HepG2 (cell line): Measurements from ENCODE around the gene SPATA33. TPM values are rescaled to one million over a fixed set of nuclear protein-coding genes. Genes with fewer than 3 reads are reported as not detected.

Experiments
- EEA1 ChIP-seq: sonication (generic); formaldehyde crosslinking; IDR thresholded peaks from 2 replicates; pipeline ENCODE4 v1.5.1; 2020; ENCODE audit warnings: mild to moderate bottlenecking, missing genetic modification reagents, borderline replicate concordance
- EED ChIP-seq: sonication (generic); formaldehyde crosslinking; IDR thresholded peaks from 2 replicates; pipeline ENCODE4 v1.5.0; 2020; ENCODE audit warnings: mild to moderate bottlenecking, missing genetic modification reagents
- GPN1 ChIP-seq: sonication (generic); formaldehyde crosslinking; IDR thresholded peaks from 2 replicates; pipeline ENCODE4 v1.5.1; 2020; ENCODE audit warnings: missing genetic modification reagents, borderline replicate concordance
- HNRNPH1 ChIP-seq: fragments of 200-400 bp; formaldehyde crosslinking; optimal IDR thresholded peaks from 2 replicates; pipeline ENCODE3; 2017; ENCODE audit warnings: mild to moderate bottlenecking, low read depth, low read length
- MLLT10 ChIP-seq: sonication (generic); formaldehyde crosslinking; IDR thresholded peaks from 2 replicates; pipeline ENCODE4 v1.4.0; 2020; ENCODE audit warnings: missing genetic modification reagents
- NFRKB ChIP-seq: fragments of 450-650 bp; IDR thresholded peaks from 2 replicates; pipeline ENCODE4 v1.6.1; 2017
- SNAPC2 ChIP-seq: sonication (generic); formaldehyde crosslinking; IDR thresholded peaks from 2 replicates; pipeline ENCODE4 v1.8.1; 2022; ENCODE audit warnings: mild to moderate bottlenecking, missing genetic modification reagents
- TAF1 ChIP-seq: sonication (generic); formaldehyde crosslinking; IDR thresholded peaks from 2 replicates; pipeline ENCODE4 v1.4.0; 2020; ENCODE audit warnings: missing genetic modification reagents
- YEATS2 ChIP-seq: sonication (generic); formaldehyde crosslinking; IDR thresholded peaks from 2 replicates; pipeline ENCODE4 v1.4.0; 2020; ENCODE audit warnings: missing genetic modification reagents, borderline replicate concordance
- ZNF317 ChIP-seq: sonication (generic); formaldehyde crosslinking; IDR thresholded peaks from 2 replicates; pipeline ENCODE4 v1.5.0; 2020; ENCODE audit warnings: mild to moderate bottlenecking, missing genetic modification reagents
- ZNF619 ChIP-seq: sonication (generic); formaldehyde crosslinking; IDR thresholded peaks from 2 replicates; pipeline ENCODE4 v1.4.0; 2020; ENCODE audit warnings: mild to moderate bottlenecking, missing genetic modification reagents
- ZNF674 ChIP-seq: sonication (generic); formaldehyde crosslinking; IDR thresholded peaks from 2 replicates; pipeline ENCODE4 v1.5.0; 2020; ENCODE audit warnings: low read depth, mild to moderate bottlenecking, missing genetic modification reagents
- ZSCAN31 ChIP-seq: sonication (generic); formaldehyde crosslinking; IDR thresholded peaks from 2 replicates; pipeline ENCODE4 v1.5.0; 2020; ENCODE audit warnings: low read depth, mild to moderate bottlenecking, missing genetic modification reagents
- polyA plus RNA-seq, 8 experiments: library from polyadenylated mRNA; depleted of rRNA in 3 of 8; stranded (reverse) in 7 of 8; unstranded in 1 of 8; fragments of >200 nt; fragmentation: Illumina TruSeq in 4 of 8; extraction: Trizol in 4 of 8; gene quantifications; 2 replicates each; pipeline versions ENCODE4 v1.2.1 to v1.2.3, GENCODE V29; 2011 to 2016; ENCODE audit warnings: low read depth in 4 of 8, missing spikeins in 1 of 8, mixed read lengths in 1 of 8; ENCODE audit not compliant: insufficient read depth in 1 of 8
- total RNA-seq, 5 experiments: library from RNA; depleted of rRNA; stranded (reverse); fragments of >200 nt; fragmentation: Illumina TruSeq; extraction: Trizol; gene quantifications; 2 replicates each; pipeline ENCODE4 v1.2.3, GENCODE V29; 2016; ENCODE audit warnings: low read depth in 1 of 5
- TF ChIP-seq, protein P1 (sequence below): IDR thresholded peaks from 2 replicates; pipeline ENCODE4 v1.6.1; 2012; ENCODE audit warnings: low read length, improper control_type of control experiment
- TF ChIP-seq, protein P2 (sequence below): sonication (generic); formaldehyde crosslinking; IDR thresholded peaks from 2 replicates; pipeline ENCODE4 v1.4.0; 2020; ENCODE audit warnings: missing genetic modification reagents, borderline replicate concordance
- TF ChIP-seq, protein P3 (sequence below): sonication (generic); formaldehyde crosslinking; IDR thresholded peaks from 2 replicates; pipeline ENCODE4 v1.5.0; 2020; ENCODE audit warnings: mild to moderate bottlenecking, missing genetic modification reagents, borderline replicate concordance

SPATA33 gene
- total and polyA plus RNA-seq, 2 of the 13 experiments (the other 11 are each of a cell fraction or from before 2014, with no cell fraction given), result 5.7 to 11.0 TPM

DNA sequence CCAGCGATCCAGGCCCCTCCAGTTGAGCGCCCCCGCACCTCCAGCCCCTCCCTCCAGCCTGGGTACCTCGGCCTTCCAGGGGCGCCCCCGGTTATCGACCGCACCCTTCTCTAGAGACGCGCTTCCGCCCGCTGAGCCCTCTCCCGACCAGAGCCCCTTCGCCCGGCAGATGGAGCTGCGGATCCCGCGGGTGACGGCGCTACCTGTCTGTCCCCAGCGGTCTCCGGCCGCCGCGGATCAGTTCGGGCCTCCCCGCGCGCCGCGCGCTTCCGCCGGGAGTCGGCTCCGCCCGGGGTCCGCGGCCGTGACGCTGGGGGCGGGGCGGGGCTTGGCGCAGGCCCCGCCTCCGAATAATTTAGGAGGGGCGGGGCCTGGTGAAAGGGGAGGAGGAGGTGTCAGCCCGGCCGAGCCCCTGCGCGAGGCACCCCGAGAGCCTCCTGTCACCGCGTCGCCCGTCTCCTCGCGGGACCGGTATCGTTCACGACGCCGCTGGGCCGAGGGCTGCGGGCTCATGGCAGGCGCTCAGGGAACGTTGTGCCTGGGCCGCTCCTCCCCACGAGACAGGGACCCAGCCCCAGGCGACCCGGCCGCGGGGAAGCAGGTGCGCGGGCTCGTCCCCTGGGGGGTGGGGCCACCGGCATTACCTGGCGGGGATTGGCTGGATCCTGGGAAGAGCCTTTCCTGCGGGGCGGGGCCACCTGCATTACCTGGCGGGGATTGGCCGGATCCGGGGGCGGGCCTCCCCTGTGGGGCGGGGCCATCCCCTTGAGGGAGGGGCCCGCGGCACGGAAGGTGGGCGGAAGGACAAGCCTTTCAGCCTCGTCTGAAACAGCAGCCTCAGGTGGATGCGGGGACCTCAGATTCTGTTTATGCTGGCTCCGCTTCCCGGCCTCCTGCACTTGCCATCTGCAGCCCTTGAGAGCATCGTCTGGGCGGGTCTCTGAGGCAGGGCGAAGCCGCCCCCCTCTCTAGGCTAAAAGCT lies 44.1 kb downstream of the SPATA33 start, which contains the start of gene SPATA2L (continued):
- TF ChIP-seq, protein P1, sequence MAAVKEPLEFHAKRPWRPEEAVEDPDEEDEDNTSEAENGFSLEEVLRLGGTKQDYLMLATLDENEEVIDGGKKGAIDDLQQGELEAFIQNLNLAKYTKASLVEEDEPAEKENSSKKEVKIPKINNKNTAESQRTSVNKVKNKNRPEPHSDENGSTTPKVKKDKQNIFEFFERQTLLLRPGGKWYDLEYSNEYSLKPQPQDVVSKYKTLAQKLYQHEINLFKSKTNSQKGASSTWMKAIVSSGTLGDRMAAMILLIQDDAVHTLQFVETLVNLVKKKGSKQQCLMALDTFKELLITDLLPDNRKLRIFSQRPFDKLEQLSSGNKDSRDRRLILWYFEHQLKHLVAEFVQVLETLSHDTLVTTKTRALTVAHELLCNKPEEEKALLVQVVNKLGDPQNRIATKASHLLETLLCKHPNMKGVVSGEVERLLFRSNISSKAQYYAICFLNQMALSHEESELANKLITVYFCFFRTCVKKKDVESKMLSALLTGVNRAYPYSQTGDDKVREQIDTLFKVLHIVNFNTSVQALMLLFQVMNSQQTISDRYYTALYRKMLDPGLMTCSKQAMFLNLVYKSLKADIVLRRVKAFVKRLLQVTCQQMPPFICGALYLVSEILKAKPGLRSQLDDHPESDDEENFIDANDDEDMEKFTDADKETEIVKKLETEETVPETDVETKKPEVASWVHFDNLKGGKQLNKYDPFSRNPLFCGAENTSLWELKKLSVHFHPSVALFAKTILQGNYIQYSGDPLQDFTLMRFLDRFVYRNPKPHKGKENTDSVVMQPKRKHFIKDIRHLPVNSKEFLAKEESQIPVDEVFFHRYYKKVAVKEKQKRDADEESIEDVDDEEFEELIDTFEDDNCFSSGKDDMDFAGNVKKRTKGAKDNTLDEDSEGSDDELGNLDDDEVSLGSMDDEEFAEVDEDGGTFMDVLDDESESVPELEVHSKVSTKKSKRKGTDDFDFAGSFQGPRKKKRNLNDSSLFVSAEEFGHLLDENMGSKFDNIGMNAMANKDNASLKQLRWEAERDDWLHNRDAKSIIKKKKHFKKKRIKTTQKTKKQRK, result no peak
- TF ChIP-seq, protein P2, sequence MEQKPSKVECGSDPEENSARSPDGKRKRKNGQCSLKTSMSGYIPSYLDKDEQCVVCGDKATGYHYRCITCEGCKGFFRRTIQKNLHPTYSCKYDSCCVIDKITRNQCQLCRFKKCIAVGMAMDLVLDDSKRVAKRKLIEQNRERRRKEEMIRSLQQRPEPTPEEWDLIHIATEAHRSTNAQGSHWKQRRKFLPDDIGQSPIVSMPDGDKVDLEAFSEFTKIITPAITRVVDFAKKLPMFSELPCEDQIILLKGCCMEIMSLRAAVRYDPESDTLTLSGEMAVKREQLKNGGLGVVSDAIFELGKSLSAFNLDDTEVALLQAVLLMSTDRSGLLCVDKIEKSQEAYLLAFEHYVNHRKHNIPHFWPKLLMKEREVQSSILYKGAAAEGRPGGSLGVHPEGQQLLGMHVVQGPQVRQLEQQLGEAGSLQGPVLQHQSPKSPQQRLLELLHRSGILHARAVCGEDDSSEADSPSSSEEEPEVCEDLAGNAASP (CRISPR knock-in tag), result no peak
- TF ChIP-seq ZSCAN31 (CRISPR knock-in tag) (no peak), YEATS2 (CRISPR knock-in tag) (peak; percentile 80; the same call in 1 of the 2 replicates), ZNF674 (no peak), MLLT10 (CRISPR knock-in tag) (no peak), EED (CRISPR knock-in tag) (no peak), SNAPC2 (CRISPR knock-in tag) (no peak), HNRNPH1 (no peak), ZNF619 (CRISPR knock-in tag) (no peak), ZNF317 (CRISPR knock-in tag) (0 out of 2 replicates have a peak, but pooled peaks have one; percentile 49), TAF1 (peak; percentile 74), GPN1 (no peak), NFRKB (no peak), EEA1 (no peak)
- TF ChIP-seq, protein P3, sequence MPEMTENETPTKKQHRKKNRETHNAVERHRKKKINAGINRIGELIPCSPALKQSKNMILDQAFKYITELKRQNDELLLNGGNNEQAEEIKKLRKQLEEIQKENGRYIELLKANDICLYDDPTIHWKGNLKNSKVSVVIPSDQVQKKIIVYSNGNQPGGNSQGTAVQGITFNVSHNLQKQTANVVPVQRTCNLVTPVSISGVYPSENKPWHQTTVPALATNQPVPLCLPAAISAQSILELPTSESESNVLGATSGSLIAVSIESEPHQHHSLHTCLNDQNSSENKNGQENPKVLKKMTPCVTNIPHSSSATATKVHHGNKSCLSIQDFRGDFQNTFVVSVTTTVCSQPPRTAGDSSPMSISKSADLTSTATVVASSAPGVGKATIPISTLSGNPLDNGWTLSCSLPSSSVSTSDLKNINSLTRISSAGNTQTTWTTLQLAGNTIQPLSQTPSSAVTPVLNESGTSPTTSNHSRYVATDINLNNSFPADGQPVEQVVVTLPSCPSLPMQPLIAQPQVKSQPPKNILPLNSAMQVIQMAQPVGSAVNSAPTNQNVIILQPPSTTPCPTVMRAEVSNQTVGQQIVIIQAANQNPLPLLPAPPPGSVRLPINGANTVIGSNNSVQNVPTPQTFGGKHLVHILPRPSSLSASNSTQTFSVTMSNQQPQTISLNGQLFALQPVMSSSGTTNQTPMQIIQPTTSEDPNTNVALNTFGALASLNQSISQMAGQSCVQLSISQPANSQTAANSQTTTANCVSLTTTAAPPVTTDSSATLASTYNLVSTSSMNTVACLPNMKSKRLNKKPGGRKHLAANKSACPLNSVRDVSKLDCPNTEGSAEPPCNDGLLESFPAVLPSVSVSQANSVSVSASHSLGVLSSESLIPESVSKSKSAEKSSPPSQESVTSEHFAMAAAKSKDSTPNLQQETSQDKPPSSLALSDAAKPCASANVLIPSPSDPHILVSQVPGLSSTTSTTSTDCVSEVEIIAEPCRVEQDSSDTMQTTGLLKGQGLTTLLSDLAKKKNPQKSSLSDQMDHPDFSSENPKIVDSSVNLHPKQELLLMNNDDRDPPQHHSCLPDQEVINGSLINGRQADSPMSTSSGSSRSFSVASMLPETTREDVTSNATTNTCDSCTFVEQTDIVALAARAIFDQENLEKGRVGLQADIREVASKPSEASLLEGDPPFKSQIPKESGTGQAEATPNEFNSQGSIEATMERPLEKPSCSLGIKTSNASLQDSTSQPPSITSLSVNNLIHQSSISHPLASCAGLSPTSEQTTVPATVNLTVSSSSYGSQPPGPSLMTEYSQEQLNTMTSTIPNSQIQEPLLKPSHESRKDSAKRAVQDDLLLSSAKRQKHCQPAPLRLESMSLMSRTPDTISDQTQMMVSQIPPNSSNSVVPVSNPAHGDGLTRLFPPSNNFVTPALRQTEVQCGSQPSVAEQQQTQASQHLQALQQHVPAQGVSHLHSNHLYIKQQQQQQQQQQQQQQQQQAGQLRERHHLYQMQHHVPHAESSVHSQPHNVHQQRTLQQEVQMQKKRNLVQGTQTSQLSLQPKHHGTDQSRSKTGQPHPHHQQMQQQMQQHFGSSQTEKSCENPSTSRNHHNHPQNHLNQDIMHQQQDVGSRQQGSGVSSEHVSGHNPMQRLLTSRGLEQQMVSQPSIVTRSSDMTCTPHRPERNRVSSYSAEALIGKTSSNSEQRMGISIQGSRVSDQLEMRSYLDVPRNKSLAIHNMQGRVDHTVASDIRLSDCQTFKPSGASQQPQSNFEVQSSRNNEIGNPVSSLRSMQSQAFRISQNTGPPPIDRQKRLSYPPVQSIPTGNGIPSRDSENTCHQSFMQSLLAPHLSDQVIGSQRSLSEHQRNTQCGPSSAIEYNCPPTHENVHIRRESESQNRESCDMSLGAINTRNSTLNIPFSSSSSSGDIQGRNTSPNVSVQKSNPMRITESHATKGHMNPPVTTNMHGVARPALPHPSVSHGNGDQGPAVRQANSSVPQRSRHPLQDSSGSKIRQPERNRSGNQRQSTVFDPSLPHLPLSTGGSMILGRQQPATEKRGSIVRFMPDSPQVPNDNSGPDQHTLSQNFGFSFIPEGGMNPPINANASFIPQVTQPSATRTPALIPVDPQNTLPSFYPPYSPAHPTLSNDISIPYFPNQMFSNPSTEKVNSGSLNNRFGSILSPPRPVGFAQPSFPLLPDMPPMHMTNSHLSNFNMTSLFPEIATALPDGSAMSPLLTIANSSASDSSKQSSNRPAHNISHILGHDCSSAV, result 0 out of 2 replicates have a peak, but pooled peaks have one; percentile 39
